GM19025 (cell line): ENCODE measurements around the gene JSRP1.
"Not testable (repeated sequence)": the region's sequence is repeated elsewhere in the genome, so short reads cannot be mapped to it uniquely, and the experiment has no call there.

Experiments
- ATAC-seq: cut with Tn5 transposase; IDR thresholded peaks from one replicate; pipeline ENCODE4 v1.9.1; 2021; ENCODE audit warnings: mild to moderate bottlenecking, low read depth, moderate library complexity; ENCODE audit not compliant: unreplicated experiment

JSRP1 gene

GRCh38 chr19:2282862-2283237 lies 26.6 kb upstream of the JSRP1 start:
- no peak for ATAC-seq

GRCh38 chr19:2282062-2282861 lies 26.0 kb upstream of the JSRP1 start, which contains the start of gene PEAK3:
Gene PEAK3, minus strand, starts transcription at chr19:2282175. Its CDS starts 1,244 bp downstream, at chr19:2280931.
- ATAC-seq = no peak

DNA sequence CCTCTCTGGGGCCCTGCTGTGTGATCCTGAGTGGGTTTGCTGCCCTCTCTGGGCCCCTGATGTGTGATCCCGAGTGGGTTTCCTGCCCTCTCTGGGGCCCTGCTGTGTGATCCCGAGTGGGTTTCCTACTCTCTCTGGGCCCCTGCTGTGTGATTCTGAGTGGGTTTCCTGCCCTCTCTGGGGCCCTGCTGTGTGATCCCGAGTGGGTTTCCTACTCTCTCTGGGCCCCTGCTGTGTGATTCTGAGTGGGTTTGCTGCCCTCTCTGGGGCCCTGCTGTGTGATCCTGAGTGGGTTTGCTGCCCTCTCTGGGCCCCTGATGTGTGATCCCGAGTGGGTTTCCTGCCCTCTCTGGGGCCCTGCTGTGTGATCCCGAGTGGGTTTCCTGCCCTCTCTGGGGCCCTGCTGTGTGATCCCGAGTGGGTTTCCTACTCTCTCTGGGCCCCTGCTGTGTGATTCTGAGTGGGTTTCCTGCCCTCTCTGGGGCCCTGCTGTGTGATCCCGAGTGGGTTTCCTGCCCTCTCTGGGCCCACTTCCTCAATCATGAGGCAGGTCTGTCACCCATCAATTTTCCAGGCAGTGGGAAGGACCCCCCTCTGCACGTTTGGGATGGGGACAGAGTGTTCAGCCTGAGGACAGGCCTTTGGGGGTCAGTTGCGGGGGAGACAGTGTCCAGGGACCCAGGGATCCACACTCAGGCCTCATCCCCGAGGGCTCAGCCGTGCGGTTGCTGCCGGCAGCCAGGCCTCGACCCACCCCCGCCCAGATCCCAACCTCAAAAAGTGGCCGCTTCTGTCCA lies 25.2 kb upstream of the JSRP1 start:
- not testable (repeated sequence) for ATAC-seq

DNA sequence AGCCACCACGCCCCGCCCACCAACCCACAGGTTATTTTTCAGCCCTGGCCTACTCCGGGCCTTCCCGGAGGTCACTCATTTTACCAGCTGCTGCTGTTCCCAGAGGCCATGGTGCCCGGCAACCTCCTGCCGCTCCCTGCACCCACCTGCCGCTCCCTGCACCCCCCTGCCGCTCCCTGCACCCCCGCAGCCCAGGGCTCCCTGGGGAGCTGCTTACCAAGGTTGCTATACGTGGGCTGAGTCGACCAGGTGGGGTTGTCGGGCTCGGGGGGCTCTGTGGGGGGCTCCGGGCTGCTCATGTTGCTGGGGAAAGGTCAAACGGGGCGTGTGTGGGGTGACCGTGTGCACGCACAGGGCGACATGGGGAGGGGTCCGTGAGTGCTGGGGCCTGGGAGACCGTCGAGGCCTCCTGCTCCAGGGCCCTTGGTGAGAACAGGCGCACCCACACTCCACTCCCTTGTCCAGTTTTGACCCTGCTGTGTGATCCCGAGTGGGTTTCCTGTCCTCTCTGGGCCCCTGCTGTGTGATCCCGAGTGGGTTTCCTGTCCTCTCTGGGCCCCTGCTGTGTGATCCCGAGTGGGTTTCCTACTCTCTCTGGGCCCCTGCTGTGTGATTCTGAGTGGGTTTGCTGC lies 24.5 kb upstream of the JSRP1 start:
- no peak for ATAC-seq

- ATAC-seq = no peak
Observed at GRCh38 chr19:2278459-2279158, 22.4 kb upstream of the JSRP1 start.

- no peak for ATAC-seq
Observed at GRCh38 chr19:2277138-2277537, 20.9 kb upstream of the JSRP1 start.

DNA sequence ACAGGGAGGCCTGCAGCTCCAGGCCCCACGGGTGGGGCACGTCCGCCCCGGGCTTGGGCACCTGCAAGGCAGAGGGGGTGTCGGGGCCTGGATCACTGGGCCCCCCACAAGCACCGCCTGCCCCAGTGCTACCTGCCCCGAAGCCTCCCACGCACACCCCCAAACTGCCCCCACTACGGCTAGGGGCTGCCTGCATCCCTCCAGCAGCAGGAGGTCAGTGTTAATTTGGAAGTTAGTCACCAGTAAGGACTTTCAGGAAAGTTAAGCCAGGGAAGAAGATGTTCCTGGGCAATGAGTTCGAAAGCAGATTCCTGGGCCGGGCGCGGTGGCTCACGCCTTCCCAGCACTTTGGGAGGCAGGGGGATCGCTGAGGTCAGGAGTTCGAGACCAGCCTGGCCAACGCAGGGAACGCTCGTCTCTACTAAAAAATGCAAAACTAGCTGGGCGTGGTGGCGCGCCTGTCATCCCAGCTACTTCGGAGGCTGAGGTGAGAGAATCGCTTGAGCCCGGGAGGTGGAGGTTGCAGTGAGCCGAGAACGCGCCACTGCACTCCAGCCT lies 20.3 kb upstream of the JSRP1 start:
- no peak for ATAC-seq

DNA sequence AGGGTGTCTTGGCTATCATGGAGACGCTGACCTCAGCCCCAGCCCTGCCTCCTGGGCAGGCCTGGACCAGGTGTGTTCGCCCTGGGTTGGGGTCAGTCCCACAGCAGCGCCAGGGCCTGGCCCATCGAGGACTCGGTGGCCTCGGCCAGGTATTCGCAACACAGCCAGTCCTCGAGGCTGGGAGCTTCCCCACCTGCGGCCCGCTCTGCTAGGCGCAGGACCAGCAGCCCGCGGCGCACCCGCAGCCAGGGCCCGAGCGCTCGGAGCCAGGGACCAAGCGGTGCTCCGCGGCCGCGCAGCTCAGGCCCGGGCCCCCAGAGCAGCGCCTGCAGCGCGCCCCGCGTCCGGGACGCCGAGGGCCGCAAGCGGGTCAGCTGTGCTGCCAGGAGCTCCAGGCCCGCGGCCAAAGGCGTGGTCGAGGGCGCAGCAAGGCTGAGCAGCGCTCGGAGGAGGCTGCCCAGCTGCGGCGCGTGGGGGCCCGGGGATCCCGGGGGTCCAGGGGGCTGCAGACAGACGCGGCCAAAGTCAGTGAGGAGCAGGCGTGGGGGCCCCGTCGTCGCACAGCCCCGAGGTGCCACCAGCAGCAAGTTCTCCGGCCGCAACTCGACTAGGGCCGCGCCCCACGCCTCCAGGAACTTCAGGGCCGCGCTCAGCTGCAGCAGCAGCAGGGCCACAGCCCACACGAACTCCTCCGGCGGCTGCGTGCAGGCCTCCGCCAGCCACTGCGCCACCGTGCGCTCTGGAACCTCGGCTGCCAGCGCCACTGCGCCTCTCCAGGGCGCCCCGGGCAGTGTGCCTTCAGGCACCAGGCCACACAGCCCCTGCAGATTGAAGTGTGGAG lies 19.6 kb upstream of the JSRP1 start:
- ATAC-seq = no peak

GRCh38 chr19:2274931-2275535 lies 18.8 kb upstream of the JSRP1 start:
- no peak for ATAC-seq

DNA sequence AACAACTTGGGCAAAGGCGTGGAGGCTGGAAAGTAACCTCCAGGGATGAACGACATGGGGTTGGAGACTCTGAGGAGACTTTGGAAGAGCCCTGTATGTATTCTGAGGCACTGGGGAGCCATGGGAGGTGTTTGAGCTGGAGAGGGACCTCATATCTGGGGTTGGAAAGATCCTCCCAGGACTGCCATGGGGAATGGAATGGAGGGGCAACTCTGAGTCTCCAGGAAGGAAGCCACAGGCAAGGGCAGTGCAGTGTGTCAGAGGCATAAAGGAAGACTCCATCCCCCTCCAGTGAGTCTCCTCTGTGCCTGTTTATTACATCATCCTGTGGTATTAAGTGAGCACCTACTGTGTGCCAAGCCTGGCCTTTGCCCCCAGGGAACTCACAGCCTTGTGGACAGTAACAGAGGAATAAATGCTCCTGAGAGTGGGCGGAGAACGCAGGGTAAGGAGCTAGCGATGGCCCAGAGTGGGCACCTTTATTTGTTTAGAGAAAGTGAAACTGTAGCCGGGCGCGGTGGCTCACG lies 18.0 kb upstream of the JSRP1 start:
- no peak for ATAC-seq

DNA sequence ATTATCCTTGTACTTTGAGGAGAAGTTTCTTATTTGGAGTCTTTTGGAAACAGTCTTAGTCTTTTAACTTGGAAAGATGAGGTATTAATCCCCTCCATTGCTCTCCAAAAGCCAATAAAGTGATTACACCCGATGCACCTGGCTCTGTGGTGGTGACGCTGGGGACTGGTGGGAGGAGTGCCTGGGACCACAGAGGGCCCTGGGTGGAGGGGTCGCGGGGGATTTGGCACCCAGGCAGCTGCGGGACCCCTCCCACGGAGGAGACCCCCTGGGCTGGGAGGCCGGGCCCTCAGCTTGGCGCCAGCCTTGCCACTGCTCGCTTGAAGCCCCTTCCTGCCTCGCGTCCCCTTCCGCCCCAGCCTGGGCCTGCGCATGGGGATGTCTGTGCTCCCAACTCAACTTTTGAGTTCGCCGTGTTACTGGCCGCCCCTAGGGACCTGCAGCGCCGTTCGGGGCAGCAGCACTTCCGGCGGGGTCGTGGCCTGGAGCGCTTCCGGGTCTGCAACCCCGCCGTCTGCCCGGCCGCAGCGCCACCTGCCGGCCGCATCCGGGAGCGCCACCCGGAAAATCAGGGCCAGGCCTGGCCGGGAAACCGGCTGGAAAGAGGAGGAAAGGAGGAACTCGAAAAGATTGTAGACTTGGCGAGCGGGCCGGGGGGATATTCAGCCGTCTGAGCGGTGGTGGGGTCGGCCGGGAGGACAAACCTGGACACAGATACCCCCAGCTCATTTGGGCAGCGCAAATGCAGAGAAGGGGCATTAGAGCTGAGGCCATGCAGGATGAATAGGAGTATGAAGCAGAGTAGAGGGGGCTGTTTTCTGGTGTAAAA lies 17.4 kb upstream of the JSRP1 start:
- no peak for ATAC-seq

DNA sequence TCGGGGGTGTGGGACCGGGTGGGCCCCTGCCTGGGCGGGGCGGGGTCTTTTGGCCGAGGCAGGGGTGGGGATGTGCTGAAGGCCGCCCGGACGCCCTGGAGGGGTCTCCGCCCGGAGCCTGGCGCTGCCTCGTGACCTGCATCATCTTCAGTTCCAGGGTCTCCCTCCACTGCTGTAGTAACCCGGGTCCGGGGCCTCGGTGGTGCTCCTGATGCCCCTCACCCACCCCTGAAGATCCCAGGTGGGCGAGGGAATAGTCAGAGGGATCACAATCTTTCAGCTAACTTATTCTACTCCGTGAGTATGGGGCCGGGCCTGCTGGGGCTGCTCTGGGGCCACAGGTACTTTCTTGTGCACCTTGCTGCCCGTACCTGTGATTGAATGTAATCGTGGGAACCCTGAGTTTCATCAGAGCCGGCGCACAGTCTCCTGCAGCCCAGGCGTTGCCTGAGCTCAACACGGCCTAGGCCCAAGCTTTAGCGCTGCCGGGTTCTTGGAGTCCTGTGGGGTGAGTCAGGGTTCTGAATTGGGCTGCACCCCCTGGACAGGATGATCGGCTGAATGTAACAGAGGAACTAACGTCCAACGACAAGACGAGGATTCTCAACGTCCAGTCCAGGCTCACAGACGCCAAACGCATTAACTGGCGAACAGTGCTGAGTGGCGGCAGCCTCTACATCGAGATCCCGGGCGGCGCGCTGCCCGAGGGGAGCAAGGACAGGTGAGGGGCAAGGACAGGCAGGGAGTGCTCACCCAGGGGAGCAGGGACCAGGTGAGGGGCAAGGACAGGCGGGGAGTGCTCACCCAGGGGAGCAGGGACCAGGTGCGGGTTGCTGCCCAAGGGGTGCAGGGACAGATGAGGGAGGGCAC lies 15.3 kb upstream of the JSRP1 start:
- ATAC-seq = no peak

DNA sequence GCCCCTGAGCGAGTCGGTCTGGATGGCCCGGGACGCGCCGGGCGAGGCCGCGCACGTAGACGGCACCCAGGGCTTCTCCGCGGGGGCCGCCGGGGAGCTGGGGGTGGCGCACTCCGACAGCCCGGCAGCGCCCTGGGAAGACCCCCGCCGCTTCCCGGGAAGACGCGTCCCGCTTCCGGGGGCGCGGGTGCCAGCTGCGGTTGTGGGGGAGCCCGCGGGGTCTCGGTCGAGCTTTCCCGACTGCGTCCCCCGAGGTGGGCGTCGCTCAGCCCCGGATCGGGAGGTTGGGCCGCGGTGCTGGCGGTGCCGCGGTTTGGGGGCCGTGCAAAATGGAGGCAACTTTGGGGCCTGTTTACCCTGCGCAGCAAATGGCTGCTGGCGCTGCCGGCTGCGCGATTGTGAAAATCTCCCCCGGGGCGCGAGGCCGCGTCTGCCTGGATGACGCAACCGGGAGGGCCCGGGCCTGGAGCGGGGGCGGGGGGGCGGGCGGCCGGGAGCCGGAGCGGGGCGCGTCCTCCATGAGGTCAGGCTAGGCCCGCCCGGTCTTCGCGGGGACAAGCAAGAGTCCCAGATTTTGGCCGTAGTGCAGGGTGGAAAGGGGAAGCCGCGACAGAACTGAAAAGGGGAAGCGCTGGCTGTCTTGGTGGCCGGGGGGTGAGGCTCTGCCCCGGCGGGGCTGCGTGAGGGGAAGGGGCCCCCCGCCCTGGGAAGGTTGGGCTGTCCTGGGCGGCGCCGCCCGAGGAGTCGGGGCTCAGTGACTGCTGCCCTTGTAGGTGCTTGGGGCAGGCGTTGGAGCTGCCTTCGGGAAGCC lies 14.4 kb upstream of the JSRP1 start:
- ATAC-seq = no peak

GRCh38 chr19:2270157-2270422 lies 13.9 kb upstream of the JSRP1 start:
- no peak for ATAC-seq

DNA sequence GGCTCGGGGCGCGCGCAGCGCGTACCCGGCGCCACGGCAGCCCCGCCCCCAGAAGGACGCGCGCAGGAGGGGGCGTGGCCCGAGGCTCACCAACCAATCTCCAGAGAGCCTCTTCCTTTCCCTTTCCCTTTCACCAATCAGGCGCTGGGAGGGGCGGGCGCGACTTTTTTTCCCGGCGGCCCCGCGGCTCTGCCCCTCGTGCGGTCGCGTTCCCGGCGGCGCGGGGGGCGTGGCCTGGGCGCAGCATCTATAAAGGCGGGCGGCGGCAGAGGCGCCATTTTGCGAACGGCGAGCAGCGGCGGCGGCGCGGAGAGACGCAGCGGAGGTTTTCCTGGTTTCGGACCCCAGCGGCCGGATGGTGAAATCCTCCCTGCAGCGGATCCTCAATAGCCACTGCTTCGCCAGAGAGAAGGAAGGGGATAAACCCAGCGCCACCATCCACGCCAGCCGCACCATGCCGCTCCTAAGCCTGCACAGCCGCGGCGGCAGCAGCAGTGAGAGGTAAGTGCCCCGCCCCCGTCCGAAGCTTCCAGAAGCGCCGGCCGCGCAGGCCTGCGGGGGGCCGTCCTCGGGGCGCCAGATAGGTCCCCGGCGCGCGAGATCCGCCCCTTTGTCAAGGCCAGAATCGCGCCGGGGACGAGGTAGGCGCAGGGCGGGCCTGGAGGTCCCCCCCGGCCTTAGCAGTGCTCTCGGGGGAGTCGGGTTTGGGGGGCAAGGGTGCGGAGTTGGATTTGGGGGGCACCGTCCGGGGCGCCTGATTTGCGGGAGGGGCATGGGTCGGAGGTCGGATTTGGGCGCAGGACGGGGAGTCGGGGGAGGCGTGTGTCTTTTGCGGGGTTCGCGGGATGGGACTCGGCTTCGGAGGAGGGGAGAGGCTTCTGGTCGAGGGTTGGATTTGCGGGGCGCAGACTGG lies 13.3 kb upstream of the JSRP1 start:
- peak; percentile 61 for ATAC-seq

DNA sequence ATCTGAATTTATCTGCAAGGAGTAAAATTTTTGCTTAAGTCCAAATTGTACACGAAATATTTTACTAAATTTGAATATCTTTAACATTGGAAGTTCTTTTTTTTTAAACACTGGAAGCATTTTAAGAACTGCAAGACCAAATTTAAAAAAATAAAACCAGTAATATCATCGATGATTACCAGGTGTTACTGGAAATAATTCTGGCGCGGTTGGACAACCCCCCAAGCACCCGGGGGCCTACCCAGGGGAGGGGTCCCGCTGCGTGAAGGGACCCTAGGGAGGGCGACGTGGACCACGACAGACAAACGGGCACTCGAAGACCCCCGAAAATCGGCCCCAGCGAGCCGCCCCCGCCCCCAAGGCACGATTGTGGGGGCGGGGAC lies 12.6 kb upstream of the JSRP1 start:
- ATAC-seq = no peak
